Stimulated activated CD8-positive, alpha-beta memory T cell treated with anti-CD3 and anti-CD28 coated beads, Interleukin-12 subunit alpha, Interleukin-12 subunit beta, amount 100 ng/mL, for 24 hours (primary cell): ENCODE data around the gene ANXA3.
"Not testable (repeated sequence)": the region's sequence is repeated elsewhere in the genome, so short reads cannot be mapped to it uniquely, and the experiment has no call there.

ENCODE experiments used
- DNase-seq: peaks from one replicate; pipeline ENCODE4 v3.0.0-alpha.2; 2020; ENCODE audit errors: extremely low read depth

The ANXA3 gene

GRCh38 chr4:78571804-78572203 lies 20.2 kb downstream of the ANXA3 start:
- no peak for DNase-seq

GRCh38 chr4:78578674-78579425 lies 27.3 kb downstream of the ANXA3 start:
- no peak for DNase-seq

- no peak for DNase-seq
These were observed 30.0 kb downstream of the ANXA3 start for GRCh38 chr4:78581618-78582017.

GRCh38 chr4:78584863-78585547 lies 33.4 kb downstream of the ANXA3 start:
- no peak for DNase-seq

GRCh38 chr4:78585633-78586032 lies 34.1 kb downstream of the ANXA3 start:
- no peak for DNase-seq

- no peak for DNase-seq
These were observed 37.5 kb downstream of the ANXA3 start for GRCh38 chr4:78588894-78589545.

- DNase-seq: no peak
These were observed 39.8 kb downstream of the ANXA3 start for GRCh38 chr4:78591404-78591803.

- DNase-seq: no peak
These were observed 40.7 kb downstream of the ANXA3 start for GRCh38 chr4:78592088-78592783.

GRCh38 chr4:78596111-78596742 lies 44.7 kb downstream of the ANXA3 start:
- DNase-seq: no peak

- not testable (repeated sequence) for DNase-seq
These were observed 46.9 kb downstream of the ANXA3 start for GRCh38 chr4:78598431-78598830.

GRCh38 chr4:78599147-78599546 lies 47.6 kb downstream of the ANXA3 start:
- DNase-seq: no peak

- DNase-seq: no peak
These were observed 48.4 kb downstream of the ANXA3 start for GRCh38 chr4:78599931-78600375.

GRCh38 chr4:78601013-78601412 lies 49.4 kb downstream of the ANXA3 start:
- DNase-seq: no peak

GRCh38 chr4:78602334-78602733 lies 50.8 kb downstream of the ANXA3 start:
- DNase-seq: no peak

- DNase-seq: no peak
These were observed 51.8 kb downstream of the ANXA3 start for GRCh38 chr4:78603384-78603783.

GRCh38 chr4:78604988-78605387 lies 53.4 kb downstream of the ANXA3 start:
- DNase-seq: no peak

GRCh38 chr4:78606035-78606434 lies 54.5 kb downstream of the ANXA3 start:
- no peak for DNase-seq

- DNase-seq: no peak
These were observed 55.0 kb downstream of the ANXA3 start for GRCh38 chr4:78606530-78607095.

- no peak for DNase-seq
These were observed 57.1 kb downstream of the ANXA3 start for GRCh38 chr4:78608684-78609083.

- DNase-seq: no peak
These were observed 58.0 kb downstream of the ANXA3 start for GRCh38 chr4:78609580-78609979.

GRCh38 chr4:78610546-78611214 lies 59.1 kb downstream of the ANXA3 start:
- no peak for DNase-seq
